ENCODE results near the gene KLRF1.

DNA sequence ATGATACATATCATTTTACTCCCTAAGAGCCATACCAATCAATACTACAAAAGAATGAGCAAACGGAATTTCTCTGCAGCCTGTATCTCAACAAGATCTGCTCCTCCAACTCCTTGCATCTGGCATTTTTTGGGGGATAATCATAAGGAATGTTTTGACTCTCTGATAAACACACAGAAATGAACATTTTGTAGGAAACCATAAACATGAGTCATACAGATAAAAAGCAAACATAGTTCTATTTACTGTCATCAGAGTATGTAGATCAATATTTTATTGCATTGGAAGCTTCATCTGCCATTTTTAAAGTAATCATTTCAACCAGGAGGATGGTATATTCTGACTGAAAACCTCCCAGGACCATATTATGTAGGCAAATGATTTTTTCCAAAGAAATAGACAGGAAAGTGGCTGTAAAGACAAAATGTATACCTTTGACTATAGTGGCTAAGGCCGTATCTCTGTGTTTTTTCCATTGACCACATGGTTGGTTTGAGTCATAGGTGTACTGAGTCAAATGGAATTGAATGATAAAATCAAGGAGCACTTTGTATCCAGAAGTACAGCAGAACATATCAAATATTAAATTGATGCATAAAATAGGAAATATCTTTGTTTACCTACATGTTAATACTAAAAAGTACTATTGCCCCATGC lies 34.2 kb upstream of the KLRF1 start:
- TF ChIP-seq POLR2A (IDR thresholded peaks at IDR 0.05): no peak
- no peak for TF ChIP-seq CTCF (IDR thresholded peaks at IDR 0.05)

Data from lower leg skin (tissue), 3 donors.